HuH-7.5 (cell line): ENCODE data around the gene VPS26B.
A peak's percentile ranks its signal among the peaks of the same experiment; 100 is the strongest.
"Not testable (repeated sequence)": the region's sequence is repeated elsewhere in the genome, so short reads cannot be mapped to it uniquely, and the experiment has no call there.

ENCODE experiments used
- DNase-seq: peaks from one replicate; pipeline ENCODE4 v3.0.0; 2011; ENCODE audit warnings: low spot score

The VPS26B gene

GRCh38 chr11:134231958-134232659, 7.6 kb downstream of the VPS26B start:
- DNase-seq: no peak

- DNase-seq: no peak
These were observed 9.3 kb downstream of the VPS26B start for GRCh38 chr11:134233729-134234179.

- DNase-seq: no peak
These were observed 10.9 kb downstream of the VPS26B start for GRCh38 chr11:134235399-134235798.

GRCh38 chr11:134236834-134237556, 12.5 kb downstream of the VPS26B start:
- no peak for DNase-seq

- no peak for DNase-seq
These were observed 13.1 kb downstream of the VPS26B start for GRCh38 chr11:134237557-134237922.

- no peak for DNase-seq
These were observed 14.5 kb downstream of the VPS26B start for GRCh38 chr11:134238956-134239355.

- no peak for DNase-seq
These were observed 16.1 kb downstream of the VPS26B start for GRCh38 chr11:134240592-134240991.

GRCh38 chr11:134242376-134242775, 17.9 kb downstream of the VPS26B start:
- no peak for DNase-seq

GRCh38 chr11:134243913-134244312, 19.4 kb downstream of the VPS26B start:
- no peak for DNase-seq

GRCh38 chr11:134244593-134244992, 20.1 kb downstream of the VPS26B start:
- peak; percentile 44 for DNase-seq

GRCh38 chr11:134245434-134245833, 21.0 kb downstream of the VPS26B start:
- no peak for DNase-seq

GRCh38 chr11:134246100-134246499, 21.6 kb downstream of the VPS26B start:
- DNase-seq: no peak

GRCh38 chr11:134246678-134247077, 22.2 kb downstream of the VPS26B start:
- DNase-seq: no peak

- no peak for DNase-seq
These were observed 24.5 kb downstream of the VPS26B start for GRCh38 chr11:134248910-134249480.

GRCh38 chr11:134250246-134250645, 25.8 kb downstream of the VPS26B start:
- no peak for DNase-seq

- DNase-seq: no peak
These were observed 26.2 kb downstream of the VPS26B start for GRCh38 chr11:134250675-134251074.

GRCh38 chr11:134252346-134253187, 28.1 kb downstream of the VPS26B start:
- peak; percentile 26 for DNase-seq

GRCh38 chr11:134253188-134253993, 28.9 kb downstream of the VPS26B start, which contains the start of the genes ACAD8 and THYN1:
ACAD8 (plus strand) TSS chr11:134253568; CDS start chr11:134253601, 33 bp downstream.
THYN1 (minus strand) TSS chr11:134253352; CDS start chr11:134252882, 470 bp downstream.
- DNase-seq: peak; percentile 71

GRCh38 chr11:134254433-134255183, 30.1 kb downstream of the VPS26B start:
- DNase-seq: no peak

- not testable (repeated sequence) for DNase-seq
These were observed 30.7 kb downstream of the VPS26B start for GRCh38 chr11:134255184-134255561.
